ENCODE measurements around the gene ANKRD65.
"Not testable (repeated sequence)": the region's sequence is repeated elsewhere in the genome, so short reads cannot be mapped to it uniquely, and the experiment has no call there.

Gene ANKRD65

GRCh38 chr1:1429671-1430073 is 8.6 kb upstream of the ANKRD65 start:
- Histone ChIP-seq H3K4me2 (no peak overlapping the region), H3K4me3 (IDR thresholded peaks at IDR 0.05; ENCODE audit: insufficient read depth, low read depth, low read length) (no peak overlapping the region), H3K79me2 (ENCODE audit: insufficient read depth, low read depth) (no peaks in the 10 kb centered on the region), H2AFZ (ENCODE audit: low read depth) (no peak overlapping the region), H3K36me3 (ENCODE audit: insufficient read depth) (no peaks in the 10 kb centered on the region), H3K27ac (no peak overlapping the region), H4K20me1 (ENCODE audit: insufficient read depth) (no peaks in the 10 kb centered on the region), H3K4me1 (ENCODE audit: low read depth, poor library complexity, severe bottlenecking) (no peaks in the 10 kb centered on the region), H3K27me3 (ENCODE audit: insufficient read depth, low read depth) (peaks cover 53% of the 10 kb centered on the region), H3K9ac (no peak overlapping the region)
- TF ChIP-seq CTCF (conservative IDR thresholded peaks at IDR 0.05; ENCODE audit: low read depth, low read length) = no peak

DNA sequence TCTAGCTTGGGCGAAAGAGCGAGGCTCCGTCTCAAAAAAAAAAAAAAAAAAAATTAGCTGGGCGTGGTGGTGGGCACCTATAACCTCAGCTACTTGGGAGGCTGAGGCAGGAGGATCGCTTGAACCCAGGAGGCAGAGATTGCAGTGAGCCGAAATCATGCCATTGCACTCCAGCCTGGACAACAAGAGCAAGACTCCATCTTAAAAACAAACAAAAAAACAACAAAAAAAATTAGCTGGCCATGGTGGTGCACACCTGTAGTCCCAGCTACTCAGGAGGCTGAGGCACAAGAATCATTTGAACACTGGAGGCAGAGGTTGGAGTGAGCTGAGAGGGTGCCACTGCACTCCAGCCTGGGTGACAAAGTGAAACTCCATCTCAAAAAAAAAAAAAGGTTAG is 7.9 kb upstream of the ANKRD65 start:
- not testable (repeated sequence) for H3K9ac ChIP-seq; H3K36me3 ChIP-seq (ENCODE audit: insufficient read depth); H4K20me1 ChIP-seq (ENCODE audit: insufficient read depth); H2AFZ ChIP-seq (ENCODE audit: low read depth); H3K79me2 ChIP-seq (ENCODE audit: insufficient read depth, low read depth); H3K4me1 ChIP-seq (ENCODE audit: low read depth, poor library complexity, severe bottlenecking); H3K27ac ChIP-seq; H3K4me3 ChIP-seq (IDR thresholded peaks at IDR 0.05; ENCODE audit: insufficient read depth, low read depth, low read length); H3K4me2 ChIP-seq
- peaks cover 46% of the 10 kb centered on the region for H3K27me3 ChIP-seq (ENCODE audit: insufficient read depth, low read depth)

- Histone ChIP-seq H3K4me3 (IDR thresholded peaks at IDR 0.05; ENCODE audit: insufficient read depth, low read depth, low read length) (no peak overlapping the region), H3K27me3 (ENCODE audit: insufficient read depth, low read depth) (peaks cover 40% of the 10 kb centered on the region), H2AFZ (ENCODE audit: low read depth) (no peak overlapping the region), H4K20me1 (ENCODE audit: insufficient read depth) (no peaks in the 10 kb centered on the region), H3K4me1 (ENCODE audit: low read depth, poor library complexity, severe bottlenecking) (peaks cover 2% of the 10 kb centered on the region), H3K9ac (no peak overlapping the region), H3K27ac (no peak overlapping the region), H3K4me2 (no peak overlapping the region), H3K79me2 (ENCODE audit: insufficient read depth, low read depth) (no peaks in the 10 kb centered on the region), H3K36me3 (ENCODE audit: insufficient read depth) (no peaks in the 10 kb centered on the region)
- TF ChIP-seq CTCF (conservative IDR thresholded peaks at IDR 0.05; ENCODE audit: low read depth, low read length) = no peak
These were observed 7.1 kb upstream of the ANKRD65 start for GRCh38 chr1:1428174-1428573.

DNA sequence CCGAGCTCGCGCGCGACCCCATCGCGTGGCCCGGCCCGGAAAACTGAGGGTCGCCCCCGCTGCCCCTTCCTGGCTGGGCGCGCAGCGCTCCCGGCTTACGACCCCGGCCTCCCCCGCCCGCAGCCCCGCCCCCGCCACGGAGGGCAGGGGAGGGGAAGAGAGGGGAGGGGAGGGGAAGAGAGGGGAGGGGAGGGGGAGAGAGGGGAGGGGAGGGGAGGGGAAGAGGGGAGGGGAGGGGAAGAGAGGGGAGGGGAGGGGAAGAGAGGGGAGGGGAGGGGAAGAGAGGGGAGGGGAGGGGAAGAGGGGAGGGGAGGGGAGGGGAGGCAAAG is 6.7 kb upstream of the ANKRD65 start:
- no peaks in the 10 kb centered on the region for H3K79me2 ChIP-seq (ENCODE audit: insufficient read depth, low read depth)
- H3K4me1 ChIP-seq (ENCODE audit: low read depth, poor library complexity, severe bottlenecking) = peaks cover 6% of the 10 kb centered on the region
- H3K4me2 ChIP-seq = no peak overlapping the region
- H3K36me3 ChIP-seq (ENCODE audit: insufficient read depth) = no peaks in the 10 kb centered on the region
- TF ChIP-seq CTCF (conservative IDR thresholded peaks at IDR 0.05; ENCODE audit: low read depth, low read length) = no peak
- H3K27ac ChIP-seq = no peak overlapping the region
- peaks cover 42% of the 10 kb centered on the region for H3K27me3 ChIP-seq (ENCODE audit: insufficient read depth, low read depth)
- H4K20me1 ChIP-seq (ENCODE audit: insufficient read depth) = no peaks in the 10 kb centered on the region
- no peak overlapping the region for H3K9ac ChIP-seq
- H2AFZ ChIP-seq (ENCODE audit: low read depth) = no peak overlapping the region
- no peak overlapping the region for H3K4me3 ChIP-seq (IDR thresholded peaks at IDR 0.05; ENCODE audit: insufficient read depth, low read depth, low read length)

GRCh38 chr1:1427106-1427819 is 6.2 kb upstream of the ANKRD65 start:
- no peak overlapping the region for H3K27ac ChIP-seq
- no peaks in the 10 kb centered on the region for H3K36me3 ChIP-seq (ENCODE audit: insufficient read depth)
- peaks cover 11% of the 10 kb centered on the region for H3K4me1 ChIP-seq (ENCODE audit: low read depth, poor library complexity, severe bottlenecking)
- TF ChIP-seq CTCF (conservative IDR thresholded peaks at IDR 0.05; ENCODE audit: low read depth, low read length) = no peak
- no peak overlapping the region for H2AFZ ChIP-seq (ENCODE audit: low read depth)
- no peak overlapping the region for H3K4me2 ChIP-seq
- no peak overlapping the region for H3K4me3 ChIP-seq (IDR thresholded peaks at IDR 0.05; ENCODE audit: insufficient read depth, low read depth, low read length)
- no peaks in the 10 kb centered on the region for H4K20me1 ChIP-seq (ENCODE audit: insufficient read depth)
- H3K27me3 ChIP-seq (ENCODE audit: insufficient read depth, low read depth) = peaks cover 40% of the 10 kb centered on the region
- no peak overlapping the region for H3K9ac ChIP-seq
- no peaks in the 10 kb centered on the region for H3K79me2 ChIP-seq (ENCODE audit: insufficient read depth, low read depth)

All from KMS-11 (cell line).